A673 (cell line): Measurements from ENCODE around the gene BTG2.

Experiments
- CTCF ChIP-seq: fragments of 300-800, 200-600 bp; sonication (generic); conservative IDR thresholded peaks from 2 replicates; pipeline ENCODE4 v1.5.1; 2017; ENCODE audit warnings: low read depth, mild to moderate bottlenecking, antibody characterized with exemption, low read length, moderate library complexity, mixed read lengths
- EZH2 ChIP-seq: fragments of 200-600 bp; sonication (generic); IDR thresholded peaks from 2 replicates; pipeline ENCODE4 v1.6.1; 2017; ENCODE audit warnings: borderline replicate concordance, low read depth, mild to moderate bottlenecking, mixed read lengths, antibody characterized with exemption, low read length; ENCODE audit not compliant: poor library complexity, severe bottlenecking

DNA sequence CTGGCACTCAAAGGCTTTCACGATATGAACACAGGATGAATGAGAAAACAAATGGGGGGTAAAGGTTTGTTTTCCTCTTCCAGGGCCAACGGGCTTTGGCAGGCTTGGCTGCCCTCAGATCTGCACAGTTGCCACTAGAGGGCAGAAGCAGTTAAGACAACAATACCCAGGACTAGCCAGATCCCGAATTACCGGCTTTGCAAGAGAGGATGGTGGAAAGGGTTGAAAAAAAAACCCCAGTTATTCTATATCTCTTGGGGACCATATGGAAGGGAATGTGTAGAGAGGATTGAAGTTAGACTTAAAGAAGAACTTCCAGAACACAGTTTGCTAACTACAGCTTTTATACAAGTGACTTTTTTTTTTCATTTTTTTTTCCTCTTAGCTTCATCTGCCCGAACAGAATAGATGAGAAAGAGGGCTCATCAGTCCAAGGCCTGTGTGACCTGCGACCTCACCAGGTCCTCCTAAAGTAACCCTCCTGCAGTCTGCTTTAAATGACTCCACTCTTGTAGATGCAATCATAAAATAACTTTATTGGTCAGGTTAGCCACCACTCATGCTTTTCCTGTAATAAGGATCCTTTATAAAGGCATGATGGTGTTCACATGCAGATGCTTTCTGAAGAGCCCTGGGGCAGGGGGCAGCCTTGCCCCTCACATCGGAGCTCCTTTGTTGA is 34.9 kb downstream of the BTG2 start:
- peak; percentile 97 for TF ChIP-seq CTCF
- no peak for TF ChIP-seq EZH2
